GM13977 (cell line): ENCODE measurements around the gene HTRA1.

Experiments used
- DNase-seq: peaks from one replicate; pipeline ENCODE4 v3.0.0; 2012; ENCODE audit warnings: low spot score
- CTCF ChIP-seq: IDR thresholded peaks from 2 replicates; pipeline ENCODE4 v1.5.1; 2012; ENCODE audit warnings: mild to moderate bottlenecking, control low read depth; ENCODE audit not compliant: insufficient read depth; ENCODE audit errors: extremely low read depth, missing control alignments
- in situ Hi-C: fragments of 300-500 bp; cut with MboI; formaldehyde crosslinking; loops from one replicate; pipeline ENCODE4 v1.12.0; 2022; ENCODE audit warnings: low sequenced_read_pairs, low pct_unique_long_range_greater_than_20kb, mixed read lengths, inconsistent platforms; ENCODE audit not compliant: unreplicated experiment

HTRA1 gene

GRCh38 chr10:122461367-122461728 lies at the start of gene HTRA1:
Gene HTRA1 (plus strand): TSS chr10:122461553. CDS start chr10:122461653, 100 bp downstream.
- no peak for TF ChIP-seq CTCF
- DNase-seq: no peak
- in situ Hi-C loops: no loop called here

- DNase-seq: no peak
- no peak for TF ChIP-seq CTCF
- in situ Hi-C loops: no loop called here
Measured at GRCh38 chr10:122413327-122413726, 48.0 kb upstream of the HTRA1 start.

- TF ChIP-seq CTCF: no peak
- in situ Hi-C loops: no loop called here
- DNase-seq: no peak
Measured at GRCh38 chr10:122417667-122418066, 43.7 kb upstream of the HTRA1 start.

GRCh38 chr10:122419016-122419415 lies 42.3 kb upstream of the HTRA1 start:
- in situ Hi-C loops: no loop called here
- DNase-seq: no peak
- no peak for TF ChIP-seq CTCF

GRCh38 chr10:122419876-122420623 lies 41.3 kb upstream of the HTRA1 start:
- no peak for DNase-seq
- in situ Hi-C loops: no loop called here

GRCh38 chr10:122420624-122421007 lies 40.7 kb upstream of the HTRA1 start:
- TF ChIP-seq CTCF: no peak
- no peak for DNase-seq
- in situ Hi-C loops: no loop called here

More at GRCh38 chr10:122419876-122420623, 41.3 kb upstream of the HTRA1 start:
- no peak for TF ChIP-seq CTCF
